DOHH2 (cell line): Measurements from ENCODE around the gene RAB19.
"Not testable (repeated sequence)": the region's sequence is repeated elsewhere in the genome, so short reads cannot be mapped to it uniquely, and the experiment has no call there.

Experiments
- H3F3A ChIP-seq: fragments of 200-600 bp; sonication (generic), shearing (Covaris generic); 2 replicates; pipeline ENCODE4 v1.6.0; 2016; ENCODE audit warnings: antibody characterized with exemption, mild to moderate bottlenecking; ENCODE audit not compliant: control insufficient read depth, insufficient read depth
- H3K27ac ChIP-seq: fragments of 200-600 bp; sonication (generic); 2 replicates; pipeline ENCODE4 v1.5.1; 2014; ENCODE audit warnings: low read depth, mild to moderate bottlenecking, low read length, moderate library complexity
- H3K27me3 ChIP-seq: fragments of 200-600 bp; sonication (generic); 2 replicates; pipeline ENCODE4 v1.6.1; 2014; ENCODE audit warnings: mild to moderate bottlenecking, low read length, mixed read lengths; ENCODE audit not compliant: control insufficient read depth
- H3K36me3 ChIP-seq: fragments of 200-600 bp; sonication (generic); 2 replicates; pipeline ENCODE4 v1.6.1; 2014; ENCODE audit warnings: mild to moderate bottlenecking, low read length, moderate library complexity, mixed read lengths; ENCODE audit not compliant: control insufficient read depth
- H3K4me1 ChIP-seq: fragments of 200-600 bp; sonication (generic); 2 replicates; pipeline ENCODE4 v1.6.1; 2014; ENCODE audit warnings: mild to moderate bottlenecking, low read length, mixed read lengths; ENCODE audit not compliant: control insufficient read depth
- H3K4me2 ChIP-seq: fragments of 200-600 bp; sonication (generic); 2 replicates; pipeline ENCODE4 v1.6.0; 2014; ENCODE audit warnings: mild to moderate bottlenecking, low read length, moderate library complexity
- H3K4me3 ChIP-seq: fragments of 200-600 bp; sonication (generic); 2 replicates; pipeline ENCODE4 v1.5.1; 2014; ENCODE audit warnings: mild to moderate bottlenecking, low read length, mixed read lengths
- H3K79me2 ChIP-seq: fragments of 200-600 bp; sonication (generic); 2 replicates; pipeline ENCODE4 v1.6.1; 2014; ENCODE audit warnings: mild to moderate bottlenecking, low read length, mixed read lengths; ENCODE audit not compliant: control insufficient read depth
- H3K9me2 ChIP-seq: fragments of 200-600 bp; sonication (generic); replicated peaks from 2 replicates; pipeline ENCODE4 v1.6.1; 2014; ENCODE audit warnings: mild to moderate bottlenecking, low read length, mixed read lengths; ENCODE audit not compliant: control insufficient read depth
- H3K9me3 ChIP-seq: fragments of 200-600 bp; sonication (generic); 2 replicates; pipeline ENCODE4 v1.6.1; 2014; ENCODE audit warnings: antibody characterized with exemption, low read length, mixed read lengths; ENCODE audit not compliant: control insufficient read depth, insufficient read depth
- H4K20me1 ChIP-seq: fragments of 200-600 bp; sonication (generic); 2 replicates; pipeline ENCODE4 v1.6.0; 2014; ENCODE audit warnings: low read depth, mild to moderate bottlenecking, antibody characterized with exemption, low read length, moderate library complexity; ENCODE audit not compliant: control insufficient read depth, insufficient read depth
- EZH2phosphoT487 ChIP-seq: fragments of 200-600 bp; sonication (generic); IDR thresholded peaks from 2 replicates; pipeline ENCODE4 v1.6.1; 2017; ENCODE audit warnings: borderline replicate concordance, mild to moderate bottlenecking, antibody characterized with exemption, low read length, moderate library complexity, mixed read lengths
- TF ChIP-seq, protein P1 (sequence below): fragments of 200-600 bp; sonication (generic); IDR thresholded peaks from one replicate; pipeline ENCODE4 v1.5.1; 2014; ENCODE audit warnings: antibody characterized with exemption, mild to moderate bottlenecking, low read depth, low read length; ENCODE audit not compliant: poor library complexity, severe bottlenecking

The RAB19 gene

DNA sequence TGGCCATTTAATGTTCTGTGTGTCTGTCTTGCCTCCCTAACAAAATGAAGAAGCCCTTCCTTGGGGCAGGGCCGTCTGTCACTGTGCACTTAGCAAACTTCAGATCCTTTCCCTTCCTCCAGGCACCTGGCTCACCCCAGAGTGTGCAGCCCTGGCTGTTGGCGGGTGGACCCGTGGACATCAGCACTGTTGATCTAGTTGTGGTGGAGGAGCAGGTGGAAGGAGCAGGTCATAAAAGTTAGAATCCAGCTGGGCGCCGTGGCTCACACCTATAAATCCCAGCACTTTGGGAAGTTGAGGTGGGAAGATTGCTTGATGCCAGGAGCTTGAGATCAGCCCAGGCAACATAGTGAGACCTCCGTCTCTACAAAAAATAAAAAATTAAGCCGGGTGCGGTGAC, 12.7 kb downstream of the RAB19 start:
- Histone ChIP-seq H3K36me3 (no peaks in the 10 kb centered on the region), H3K4me1 (no peaks in the 10 kb centered on the region), H3K27me3 (peaks cover 17% of the 10 kb centered on the region), H4K20me1 (no peaks in the 10 kb centered on the region), H3K27ac (no peak overlapping the region), H3K9me3 (no peaks in the 10 kb centered on the region), H3F3A (no peaks in the 10 kb centered on the region), H3K4me2 (no peak overlapping the region), H3K9me2 (no peaks in the 10 kb centered on the region), H3K4me3 (no peak overlapping the region), H3K79me2 (no peaks in the 10 kb centered on the region)
- no peak for TF ChIP-seq EZH2phosphoT487

DNA sequence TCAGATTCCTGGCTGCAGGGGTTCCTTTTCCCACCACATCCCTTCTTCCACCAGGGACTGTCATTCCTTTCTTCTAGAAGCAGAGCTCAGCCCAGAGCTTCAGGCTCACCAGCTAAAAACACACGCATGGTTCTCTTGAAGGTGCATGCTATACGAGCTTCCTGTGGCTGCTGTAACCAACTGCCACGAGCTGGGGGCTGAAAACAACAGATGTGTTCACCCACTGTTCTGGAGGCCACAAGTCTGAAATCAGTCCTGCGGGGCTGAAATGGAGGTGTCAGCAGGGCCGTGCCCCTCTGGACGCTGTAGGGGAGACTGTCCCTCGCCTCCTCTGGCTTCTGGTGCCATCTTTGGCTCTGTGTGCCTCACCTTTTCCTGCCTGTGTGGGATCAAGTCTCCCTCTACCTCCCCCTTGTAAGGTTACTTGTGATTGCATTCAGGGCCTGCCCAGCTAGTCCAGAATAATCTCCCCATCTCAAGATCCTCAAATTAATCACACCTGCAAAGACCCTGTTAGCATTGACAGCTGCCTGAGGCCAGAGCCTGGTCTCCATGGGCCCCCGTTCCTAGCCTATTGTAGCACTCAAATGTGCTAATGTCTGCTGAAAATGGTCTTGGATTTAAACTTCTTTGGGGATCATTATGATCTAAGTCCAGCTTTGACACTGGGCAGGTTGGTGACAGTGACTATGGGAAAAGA, 13.7 kb downstream of the RAB19 start:
- Histone ChIP-seq H3K79me2 (no peaks in the 10 kb centered on the region), H3K36me3 (no peaks in the 10 kb centered on the region), H3K27ac (no peak overlapping the region), H4K20me1 (no peaks in the 10 kb centered on the region), H3K9me2 (no peaks in the 10 kb centered on the region), H3K4me1 (no peaks in the 10 kb centered on the region), H3K4me3 (no peak overlapping the region), H3F3A (no peaks in the 10 kb centered on the region), H3K9me3 (no peaks in the 10 kb centered on the region), H3K27me3 (peaks cover 17% of the 10 kb centered on the region), H3K4me2 (no peak overlapping the region)
- TF ChIP-seq, protein P1, sequence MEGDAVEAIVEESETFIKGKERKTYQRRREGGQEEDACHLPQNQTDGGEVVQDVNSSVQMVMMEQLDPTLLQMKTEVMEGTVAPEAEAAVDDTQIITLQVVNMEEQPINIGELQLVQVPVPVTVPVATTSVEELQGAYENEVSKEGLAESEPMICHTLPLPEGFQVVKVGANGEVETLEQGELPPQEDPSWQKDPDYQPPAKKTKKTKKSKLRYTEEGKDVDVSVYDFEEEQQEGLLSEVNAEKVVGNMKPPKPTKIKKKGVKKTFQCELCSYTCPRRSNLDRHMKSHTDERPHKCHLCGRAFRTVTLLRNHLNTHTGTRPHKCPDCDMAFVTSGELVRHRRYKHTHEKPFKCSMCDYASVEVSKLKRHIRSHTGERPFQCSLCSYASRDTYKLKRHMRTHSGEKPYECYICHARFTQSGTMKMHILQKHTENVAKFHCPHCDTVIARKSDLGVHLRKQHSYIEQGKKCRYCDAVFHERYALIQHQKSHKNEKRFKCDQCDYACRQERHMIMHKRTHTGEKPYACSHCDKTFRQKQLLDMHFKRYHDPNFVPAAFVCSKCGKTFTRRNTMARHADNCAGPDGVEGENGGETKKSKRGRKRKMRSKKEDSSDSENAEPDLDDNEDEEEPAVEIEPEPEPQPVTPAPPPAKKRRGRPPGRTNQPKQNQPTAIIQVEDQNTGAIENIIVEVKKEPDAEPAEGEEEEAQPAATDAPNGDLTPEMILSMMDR = no peak
- TF ChIP-seq EZH2phosphoT487 = no peak

DNA sequence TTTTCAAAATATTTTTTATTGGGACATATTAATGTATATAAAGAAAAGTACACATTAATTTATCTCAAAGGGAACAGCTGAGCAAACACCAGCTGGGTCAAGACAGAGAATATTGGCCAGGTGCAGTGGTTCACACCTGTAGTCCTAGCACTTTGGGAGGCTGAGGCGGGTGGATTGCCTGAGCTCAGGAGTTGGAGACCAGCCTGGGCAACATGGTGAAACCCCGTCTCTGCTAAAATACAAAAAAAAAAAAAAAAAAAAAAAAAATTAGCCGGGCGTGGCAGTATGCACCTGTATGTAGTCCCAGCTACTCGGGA, 14.3 kb downstream of the RAB19 start:
- not testable (repeated sequence) for H3K4me3 ChIP-seq, H3K36me3 ChIP-seq, H3F3A ChIP-seq, H3K9me2 ChIP-seq, H3K9me3 ChIP-seq, H3K79me2 ChIP-seq, H3K4me2 ChIP-seq, H3K27ac ChIP-seq, H3K4me1 ChIP-seq, H4K20me1 ChIP-seq
- peaks cover 17% of the 10 kb centered on the region for H3K27me3 ChIP-seq

DNA sequence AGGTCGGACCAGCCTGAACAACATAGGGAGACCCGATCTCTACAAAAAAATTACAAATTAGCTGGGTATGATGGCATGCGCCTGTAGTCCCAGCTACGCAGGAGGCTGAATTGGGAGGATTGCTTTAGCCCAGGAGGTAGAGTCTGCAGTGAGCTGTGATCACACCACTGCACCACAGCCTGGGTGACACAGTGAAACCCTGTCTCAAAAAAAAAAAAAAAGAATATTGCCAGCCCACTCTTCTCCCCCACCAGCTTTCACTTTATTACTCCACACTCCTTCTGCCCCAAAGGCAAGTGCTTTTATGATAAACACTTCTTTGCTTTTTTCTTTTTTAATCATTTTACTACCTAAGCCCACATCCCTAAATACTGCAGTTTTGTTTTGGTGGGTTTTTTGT, 14.8 kb downstream of the RAB19 start:
- Histone ChIP-seq H3K79me2 (no peaks in the 10 kb centered on the region), H3F3A (no peaks in the 10 kb centered on the region), H3K4me3 (no peak overlapping the region), H3K36me3 (no peaks in the 10 kb centered on the region), H3K4me2 (no peak overlapping the region), H3K27me3 (peaks cover 16% of the 10 kb centered on the region), H3K9me3 (no peaks in the 10 kb centered on the region), H4K20me1 (no peaks in the 10 kb centered on the region), H3K27ac (no peak overlapping the region), H3K9me2 (no peaks in the 10 kb centered on the region), H3K4me1 (no peaks in the 10 kb centered on the region)
- no peak for TF ChIP-seq EZH2phosphoT487
- TF ChIP-seq, protein P1 = no peak
